Measurements from ENCODE around the gene TATDN3.
"Not testable (repeated sequence)": the region's sequence is repeated elsewhere in the genome, so short reads cannot be mapped to it uniquely, and the experiment has no call there.

The TATDN3 gene

DNA sequence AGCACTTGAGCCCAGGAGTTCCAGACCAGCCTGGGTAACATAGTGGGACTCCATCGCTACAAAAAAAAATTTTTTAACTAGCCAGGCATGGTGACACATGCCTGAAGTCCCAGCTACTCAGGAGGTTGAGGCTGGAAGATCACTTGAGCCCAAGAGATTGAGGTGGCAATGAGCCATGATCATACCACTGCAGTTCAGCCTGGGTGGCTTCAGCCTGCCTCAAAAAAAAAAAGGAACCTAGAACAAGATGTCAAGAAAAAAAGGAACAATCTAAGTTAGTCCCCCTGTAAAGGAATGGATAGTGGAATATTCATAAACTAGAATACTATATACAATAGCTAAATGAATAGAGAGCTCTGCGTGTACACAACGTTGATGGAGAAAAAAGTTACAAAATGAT is 14.5 kb upstream of the TATDN3 start:
- DNase-seq (ENCODE audit: low read depth) = no peak

DNA sequence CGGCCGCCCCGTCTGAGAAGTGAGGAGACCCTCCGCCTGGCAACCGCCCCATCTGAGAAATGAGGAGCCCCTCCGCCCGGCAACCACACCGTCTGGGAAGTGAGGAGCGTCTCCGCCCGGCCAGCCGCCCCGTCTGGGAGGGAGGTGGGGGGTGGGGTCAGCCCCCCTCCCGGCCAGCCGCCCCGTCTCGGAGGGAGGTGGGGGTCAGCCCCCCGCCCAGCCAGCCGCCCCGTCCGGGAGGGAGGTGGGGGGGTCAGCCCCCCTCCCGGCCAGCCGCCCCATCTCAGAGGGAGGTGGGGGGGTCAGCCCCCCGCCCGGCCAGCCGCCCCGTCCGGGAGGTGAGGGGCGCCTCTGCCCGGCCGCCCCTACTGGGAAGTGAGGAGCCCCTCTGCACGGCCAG is 12.6 kb upstream of the TATDN3 start:
- DNase-seq (ENCODE audit: low read depth) = not testable (repeated sequence)

DNA sequence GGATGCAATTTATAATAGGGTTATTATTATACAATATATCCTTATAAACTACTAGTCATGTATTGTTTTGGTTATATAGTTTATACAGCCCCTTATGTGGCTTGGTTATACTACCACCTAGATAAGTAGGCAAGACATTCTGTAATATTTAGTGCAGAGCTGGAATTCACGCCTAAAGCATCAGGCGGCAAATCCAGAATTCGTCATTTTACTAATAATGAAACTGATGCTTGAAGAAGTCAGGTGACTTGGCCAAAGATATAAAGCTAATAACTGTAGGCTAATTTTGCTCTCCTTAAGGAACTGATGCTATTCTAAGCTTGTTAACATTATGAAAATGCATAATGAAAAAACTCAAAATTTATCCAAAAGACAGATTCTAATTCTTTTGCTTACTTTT is 10.9 kb upstream of the TATDN3 start:
- no peak for DNase-seq (ENCODE audit: low read depth)

GRCh38 chr1:212781225-212781624 is 10.5 kb upstream of the TATDN3 start:
- DNase-seq (ENCODE audit: low read depth) = no peak

GRCh38 chr1:212782422-212783154 is 9.1 kb upstream of the TATDN3 start:
- peak; percentile 52 for DNase-seq (ENCODE audit: low read depth)

- no peak for DNase-seq (ENCODE audit: low read depth)
Measured at GRCh38 chr1:212783976-212784375, 7.7 kb upstream of the TATDN3 start.

DNA sequence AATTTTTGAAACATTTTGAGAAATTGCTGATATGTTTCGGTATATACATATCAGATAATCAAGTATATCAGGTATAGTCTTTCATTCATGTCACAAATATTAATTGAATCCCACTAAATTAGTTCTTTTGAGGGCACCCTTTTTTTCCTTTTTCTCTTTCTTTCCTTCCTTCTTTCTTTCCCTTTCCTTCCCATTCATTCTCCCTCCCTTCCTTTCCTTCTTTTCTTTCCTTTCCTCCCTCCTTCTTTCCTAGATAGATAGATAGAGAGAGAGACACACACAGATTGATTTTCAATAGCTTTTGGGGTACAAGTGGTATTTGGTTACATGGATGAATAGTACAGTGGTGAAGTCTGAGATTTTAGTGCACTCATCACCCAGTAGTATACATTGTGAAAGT is 5.8 kb upstream of the TATDN3 start:
- DNase-seq (ENCODE audit: low read depth) = no peak

DNA sequence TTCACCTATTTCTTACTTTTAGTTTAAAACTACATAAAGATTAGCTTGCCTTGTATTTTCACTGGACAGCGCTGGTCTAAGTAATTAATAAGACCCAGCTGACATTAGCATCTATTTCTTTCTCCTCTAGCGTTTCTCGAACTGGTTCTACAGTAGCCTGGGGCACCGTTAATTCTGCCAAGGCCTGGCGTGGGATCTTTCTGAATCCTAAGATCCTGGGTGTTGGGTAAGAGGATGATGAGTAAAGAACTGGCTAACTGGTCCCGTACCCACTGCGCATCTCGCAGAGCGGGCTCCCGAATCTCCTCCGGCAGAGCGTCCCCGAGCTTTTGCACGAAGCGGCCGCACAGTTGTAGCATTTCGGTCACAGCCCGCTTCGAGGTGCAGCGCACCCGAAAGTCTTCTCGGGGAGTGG is 426 bp upstream of the TATDN3 start:
- peak; percentile 85 for DNase-seq (ENCODE audit: low read depth)

DNA sequence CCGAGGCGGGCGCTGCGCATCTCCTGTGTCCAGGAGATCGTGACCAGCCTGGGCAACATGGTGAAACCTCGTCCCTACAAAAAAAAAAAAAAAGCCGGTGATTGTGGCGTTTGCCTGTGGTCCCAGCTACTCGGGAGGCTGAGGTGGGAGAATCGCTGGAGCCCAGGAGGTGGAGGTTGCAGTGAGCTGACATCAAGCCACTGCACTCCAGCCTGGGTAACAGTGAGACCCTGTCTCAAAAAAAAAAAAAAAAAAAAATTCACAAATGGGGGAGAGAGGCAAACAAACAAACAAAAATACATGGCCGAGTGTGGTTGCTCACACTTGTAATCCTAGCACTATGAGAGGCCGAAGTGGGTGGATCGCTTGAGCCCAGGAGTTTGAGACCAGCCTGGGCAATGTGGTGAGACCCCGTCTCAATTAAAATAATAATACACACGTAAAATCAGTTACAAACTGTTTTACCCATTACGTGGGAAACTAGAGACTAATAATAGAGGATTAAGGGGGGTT is 758 bp downstream of the TATDN3 start:
- no peak for DNase-seq (ENCODE audit: low read depth)

DNA sequence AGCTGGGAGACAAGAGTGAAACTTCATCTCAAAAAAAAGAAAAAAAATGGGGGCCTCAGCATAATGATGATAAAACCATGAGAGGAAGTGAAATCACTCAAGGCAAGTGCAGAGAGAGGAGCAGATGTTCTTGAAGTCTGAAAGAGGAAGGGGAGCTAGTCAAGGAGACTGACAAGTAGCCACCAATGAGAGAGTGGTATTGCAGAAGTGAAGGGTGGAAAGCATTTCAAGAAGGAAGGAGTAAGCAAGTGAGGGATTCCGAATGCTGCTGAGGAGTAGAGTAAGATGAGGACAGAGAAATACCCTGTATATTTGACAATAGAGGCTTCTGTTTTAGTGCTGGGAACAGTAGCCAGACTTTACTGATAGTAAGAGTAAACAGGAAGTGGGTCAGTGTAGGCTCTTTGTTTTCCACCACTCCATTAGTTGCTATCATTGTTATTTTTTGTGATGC is 2.9 kb downstream of the TATDN3 start:
- no peak for DNase-seq (ENCODE audit: low read depth)

DNA sequence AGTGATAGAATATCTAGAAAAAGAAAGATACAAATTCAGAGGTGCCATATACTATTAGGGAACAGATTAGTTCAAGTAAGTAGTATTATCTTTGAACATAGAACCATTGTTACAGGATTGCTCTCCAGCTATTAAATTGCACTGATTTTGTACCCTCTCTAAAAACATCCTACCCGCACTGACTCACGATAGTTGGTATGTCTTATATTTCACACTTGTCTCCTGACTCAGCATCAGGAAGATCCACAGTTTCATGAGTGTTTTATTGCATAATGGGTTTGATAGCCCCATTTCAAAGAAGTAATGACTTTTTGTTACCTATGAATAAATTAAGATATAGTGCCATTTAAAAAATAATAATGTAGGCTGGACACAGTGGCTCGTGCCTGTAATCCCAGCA is 6.0 kb downstream of the TATDN3 start:
- peak; percentile 62 for DNase-seq (ENCODE audit: low read depth)

- no peak for DNase-seq (ENCODE audit: low read depth)
Measured at GRCh38 chr1:212805767-212806166, 14.1 kb downstream of the TATDN3 start.

DNA sequence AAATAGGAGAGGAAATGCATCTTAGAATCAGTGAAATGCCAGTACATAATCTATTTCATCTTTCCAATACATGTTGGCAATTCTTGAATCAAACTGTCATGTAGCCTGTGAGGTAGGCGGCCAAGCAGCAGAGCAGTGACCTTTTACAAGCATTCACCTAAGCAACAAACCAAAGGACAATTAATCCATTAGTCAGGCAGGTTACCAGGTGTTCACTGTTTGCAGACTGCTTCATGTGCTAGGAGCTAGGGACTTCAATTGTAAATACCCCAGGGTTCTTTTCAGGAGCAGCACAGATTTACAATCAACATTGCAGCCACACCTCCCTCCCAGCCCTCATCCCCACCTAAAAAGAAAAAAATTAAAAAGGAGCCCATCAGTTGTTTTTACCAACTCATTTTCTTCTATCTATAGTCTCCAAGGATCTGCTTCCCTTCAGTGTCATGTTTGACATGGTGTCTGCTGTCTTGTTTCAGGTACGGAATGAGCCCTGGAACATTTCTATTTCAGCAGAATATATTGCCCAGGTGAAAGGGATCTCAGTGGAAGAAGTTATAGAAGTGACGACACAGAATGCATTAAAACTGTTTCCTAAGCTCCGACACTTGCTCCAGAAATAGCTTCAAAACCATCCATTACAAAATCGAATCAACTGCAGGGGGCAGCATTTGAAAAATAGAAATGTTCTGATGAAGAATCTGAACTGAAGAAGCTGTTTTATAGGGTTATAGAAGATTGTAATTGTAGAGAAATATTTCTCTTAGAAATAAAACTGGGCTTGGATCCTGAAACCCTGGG is 23.0 kb downstream of the TATDN3 start:
- DNase-seq (ENCODE audit: low read depth) = peak; percentile 28

DNA sequence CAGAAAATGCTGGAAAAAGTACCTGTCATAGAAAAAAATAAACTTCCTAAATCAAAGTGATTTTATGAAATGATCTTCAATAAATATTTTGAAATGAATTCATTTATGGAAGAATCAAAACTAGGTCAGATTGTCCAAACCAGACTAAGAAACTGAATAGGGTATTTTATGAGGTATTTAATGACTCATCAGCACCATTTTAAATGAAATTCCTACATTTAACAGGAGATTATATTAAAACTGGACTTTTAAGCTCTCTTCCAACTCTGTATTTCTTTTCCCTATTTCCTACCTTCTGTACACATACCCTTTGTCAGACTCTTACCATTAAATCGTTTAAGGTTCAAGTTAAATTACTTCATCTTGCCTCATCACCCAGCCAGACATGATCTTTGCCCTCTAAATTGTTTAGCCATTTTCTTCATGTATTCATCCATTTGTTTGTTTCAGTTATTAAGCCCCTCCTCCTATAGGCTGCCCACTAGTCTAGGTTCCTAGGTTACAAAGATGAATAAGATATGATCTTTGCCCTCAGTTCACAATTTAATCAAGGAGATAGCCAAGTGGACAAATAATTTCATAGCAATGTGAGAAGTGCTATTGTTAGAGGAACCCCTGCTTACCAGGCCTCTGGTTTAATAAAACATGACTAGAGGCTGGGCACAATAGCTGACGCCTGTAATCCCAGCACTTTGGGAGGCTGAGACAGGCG is 25.0 kb downstream of the TATDN3 start:
- peak; percentile 15 for DNase-seq (ENCODE audit: low read depth)

DNA sequence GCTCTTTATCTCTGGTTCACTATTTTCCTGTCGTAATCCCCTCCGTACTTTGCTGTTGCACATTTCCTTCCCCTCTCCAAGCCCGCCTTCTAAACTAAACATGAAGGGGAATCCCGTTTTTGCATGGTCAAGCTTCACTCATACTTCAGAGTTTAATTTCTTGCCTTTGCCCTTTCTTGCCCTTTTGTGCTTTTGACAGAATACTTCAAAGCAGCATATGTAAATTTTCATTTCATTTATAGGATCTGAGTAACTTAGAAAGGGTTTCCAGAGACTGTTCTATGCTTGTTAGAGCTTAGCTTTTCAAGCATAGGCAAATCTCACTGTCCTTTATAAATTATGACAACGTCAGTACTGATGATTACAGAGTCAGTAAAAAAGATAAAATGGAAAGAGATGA is 28.0 kb downstream of the TATDN3 start:
- DNase-seq (ENCODE audit: low read depth) = no peak

- no peak for DNase-seq (ENCODE audit: low read depth)
Measured at GRCh38 chr1:212820969-212821368, 29.3 kb downstream of the TATDN3 start.

GRCh38 chr1:212822956-212823355 is 31.3 kb downstream of the TATDN3 start:
- DNase-seq (ENCODE audit: low read depth) = no peak

- DNase-seq (ENCODE audit: low read depth) = no peak
Measured at GRCh38 chr1:212824201-212824600, 32.5 kb downstream of the TATDN3 start.

DNA sequence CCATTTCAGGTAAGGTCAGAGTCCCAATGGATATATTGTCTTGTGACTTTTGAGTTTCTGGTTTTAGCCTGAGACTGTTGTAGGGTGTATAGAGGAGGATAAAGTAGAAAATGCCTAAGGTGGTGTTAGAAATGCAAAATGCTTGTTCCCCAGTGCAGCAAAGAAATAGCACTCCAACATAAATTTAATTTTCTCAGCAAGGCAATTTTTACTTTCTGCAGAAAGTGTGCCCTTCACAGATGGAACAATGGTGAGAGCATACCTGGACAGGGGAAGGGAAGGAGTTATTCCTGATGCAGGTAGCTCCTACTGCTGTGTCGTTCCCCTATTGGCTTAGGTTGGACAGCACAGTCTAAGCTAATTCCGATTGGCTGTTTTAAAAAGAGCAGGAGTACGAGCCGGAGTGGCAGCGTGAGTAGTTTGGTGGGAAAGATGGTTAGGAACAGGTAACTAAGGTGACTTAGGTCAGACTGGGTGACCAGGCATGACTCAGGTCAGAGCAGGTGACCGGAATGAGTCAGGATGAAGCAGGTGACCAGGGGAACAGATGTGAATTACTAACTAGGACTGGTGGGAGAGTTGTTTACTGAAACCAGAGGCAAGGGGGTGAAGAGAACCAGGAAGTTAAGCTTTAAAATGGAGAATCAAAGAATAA is 34.2 kb downstream of the TATDN3 start:
- no peak for DNase-seq (ENCODE audit: low read depth)

DNA sequence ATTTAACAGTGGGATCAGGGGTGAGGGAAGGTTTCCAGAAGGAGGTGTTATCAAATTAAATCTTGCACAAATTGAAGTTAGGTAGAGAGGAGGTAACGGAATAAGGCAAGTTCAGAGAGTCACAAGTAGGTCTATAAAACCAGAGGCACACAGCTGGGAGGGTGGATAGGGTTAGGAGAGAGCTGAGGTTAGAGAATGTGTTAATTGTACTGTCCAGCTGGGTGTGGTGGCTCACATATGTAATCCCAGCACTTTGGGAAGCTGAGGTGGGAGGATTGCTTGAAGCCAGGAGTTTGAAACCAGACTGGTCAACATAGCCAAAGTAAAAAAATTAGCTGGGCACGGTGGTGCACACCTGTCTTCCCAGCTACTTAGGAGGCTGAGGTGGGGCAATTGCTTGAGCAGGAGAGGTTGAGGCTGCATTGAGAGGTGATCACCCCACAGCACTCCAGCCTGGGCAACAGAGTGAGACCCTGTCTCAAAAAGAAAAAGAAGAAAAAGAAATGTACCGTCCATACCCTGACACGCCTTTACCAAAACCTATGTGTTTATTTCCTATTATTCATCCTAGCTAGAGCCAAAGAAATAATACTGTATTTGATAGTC is 35.6 kb downstream of the TATDN3 start:
- no peak for DNase-seq (ENCODE audit: low read depth)

DNA sequence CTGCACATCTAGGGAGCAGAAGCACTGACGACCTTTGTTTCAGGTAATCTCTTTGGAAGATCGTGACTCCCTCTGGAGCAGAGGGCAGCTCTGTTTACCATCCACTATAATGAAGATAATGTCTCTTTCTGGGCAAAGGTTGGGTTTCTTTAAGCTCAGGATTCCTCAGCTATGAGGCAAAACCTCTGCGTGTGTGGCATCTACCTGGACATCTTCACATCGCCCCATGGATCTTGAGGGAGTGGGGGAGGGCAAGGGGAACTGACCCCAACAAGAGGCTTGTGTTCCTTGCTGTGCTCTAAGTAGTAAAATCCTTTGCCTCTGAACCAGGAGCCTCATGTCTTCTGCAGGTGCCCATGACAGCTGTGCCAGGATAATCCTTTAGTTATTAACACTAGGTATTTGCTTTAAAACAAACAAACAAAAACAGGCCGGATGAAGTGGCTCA is 36.2 kb downstream of the TATDN3 start:
- DNase-seq (ENCODE audit: low read depth) = no peak

DNA sequence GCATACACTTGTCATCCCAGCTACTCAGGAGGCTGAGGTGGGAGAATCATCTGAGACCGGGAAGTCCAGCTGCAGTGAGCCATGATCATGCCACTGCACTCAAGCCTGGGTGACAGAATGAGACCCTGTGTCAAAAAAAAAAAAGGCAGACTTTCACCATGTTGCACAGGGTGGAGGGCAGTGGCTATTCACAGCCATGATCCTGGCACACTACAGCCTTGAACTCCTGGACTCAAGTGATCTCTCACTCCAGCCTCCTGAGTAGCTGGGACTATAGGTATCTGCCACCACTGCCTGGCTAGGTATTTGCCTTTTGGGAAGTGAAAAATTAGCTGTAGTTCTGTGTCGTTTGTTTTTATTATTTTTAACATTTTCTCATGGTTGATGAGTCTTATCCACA is 36.7 kb downstream of the TATDN3 start:
- DNase-seq (ENCODE audit: low read depth) = no peak

All from EH (cell line).